Fibroblast of gingiva (primary cell): ENCODE results near the gene CCM2.
"Not testable (repeated sequence)": the region's sequence is repeated elsewhere in the genome, so short reads cannot be mapped to it uniquely, and the experiment has no call there.

Experiments
- DNase-seq: peaks from one replicate; pipeline ENCODE4 v3.0.0-alpha.2; 2011; ENCODE audit warnings: low read depth

CCM2 gene

GRCh38 chr7:45001138-45001694, 1.2 kb downstream of the CCM2 start:
- DNase-seq: no peak

GRCh38 chr7:45001826-45002225, 1.8 kb downstream of the CCM2 start:
- no peak for DNase-seq

- DNase-seq: no peak
Observed at GRCh38 chr7:45003789-45004188, 3.8 kb downstream of the CCM2 start.

- DNase-seq: no peak
Observed at GRCh38 chr7:45007106-45007505, 7.1 kb downstream of the CCM2 start.

- no peak for DNase-seq
Observed at GRCh38 chr7:45007571-45008328, 7.7 kb downstream of the CCM2 start.

GRCh38 chr7:45013465-45013967, 13.5 kb downstream of the CCM2 start:
- no peak for DNase-seq

GRCh38 chr7:45015313-45015712, 15.3 kb downstream of the CCM2 start:
- DNase-seq: no peak

- no peak for DNase-seq
Observed at GRCh38 chr7:45017253-45017652, 17.3 kb downstream of the CCM2 start.

GRCh38 chr7:45020915-45021314, 20.9 kb downstream of the CCM2 start:
- DNase-seq: no peak

- DNase-seq: no peak
Observed at GRCh38 chr7:45021604-45022296, 21.7 kb downstream of the CCM2 start.

GRCh38 chr7:45024126-45024744, 24.2 kb downstream of the CCM2 start:
- no peak for DNase-seq

- not testable (repeated sequence) for DNase-seq
Observed at GRCh38 chr7:45025473-45025872, 25.5 kb downstream of the CCM2 start.

GRCh38 chr7:45026013-45026412, 26.0 kb downstream of the CCM2 start:
- DNase-seq: no peak

GRCh38 chr7:45026984-45027773, 27.2 kb downstream of the CCM2 start:
- DNase-seq: no peak

GRCh38 chr7:45027774-45028114, 27.7 kb downstream of the CCM2 start:
- no peak for DNase-seq

GRCh38 chr7:45028138-45028919, 28.3 kb downstream of the CCM2 start:
- no peak for DNase-seq

- no peak for DNase-seq
Observed at GRCh38 chr7:45028920-45029344, 28.9 kb downstream of the CCM2 start.

GRCh38 chr7:45031829-45032228, 31.8 kb downstream of the CCM2 start:
- no peak for DNase-seq

- no peak for DNase-seq
Observed at GRCh38 chr7:45032421-45032820, 32.4 kb downstream of the CCM2 start.

GRCh38 chr7:45033261-45033930, 33.4 kb downstream of the CCM2 start:
- DNase-seq: peak; percentile 16

- DNase-seq: peak; percentile 17
Observed at GRCh38 chr7:45033931-45034290, 33.9 kb downstream of the CCM2 start.
